Activated CD8-positive, alpha-beta memory T cell treated with anti-CD3 and anti-CD28 coated beads, Interleukin-2, amount 10 ng/mL, durations not matched to agents 7 days and 5 days (primary cell): ENCODE data around the gene HAPLN1. TPM values are rescaled to one million over a fixed set of nuclear protein-coding genes. Genes with fewer than 3 reads are reported as not detected.

Experiments used
- ATAC-seq: fragments of 150-1000 bp; cut with Tn5 transposase; one replicate; pipeline ENCODE4 v1.10.0; 2021; ENCODE audit warnings: moderate library complexity
- CTCF ChIA-PET: fragments of 350-600 bp; sonication (Branson Sonifier 250); formaldehyde crosslinking; loops from one replicate; lab custom pipeline; 2021; ENCODE audit warnings: antibody characterized with exemption; lab: Charles Lee
- DNase-seq: peaks from one replicate; pipeline ENCODE4 v3.0.0-alpha.2; 2020
- H3K27ac Mint-ChIP-seq: one replicate; pipeline ENCODE4 v1.8.0; 2021; ENCODE audit warnings: mild to moderate bottlenecking, mixed read lengths
- H3K27me3 Mint-ChIP-seq: one replicate; pipeline ENCODE4 v1.8.0; 2021; ENCODE audit warnings: mixed read lengths
- H3K36me3 Mint-ChIP-seq: one replicate; pipeline ENCODE4 v1.8.0; 2021; ENCODE audit warnings: mild to moderate bottlenecking, mixed read lengths
- H3K4me1 Mint-ChIP-seq: one replicate; pipeline ENCODE4 v1.8.0; 2021; ENCODE audit warnings: mixed read lengths
- H3K4me3 Mint-ChIP-seq: one replicate; pipeline ENCODE4 v1.8.0; 2021; ENCODE audit warnings: mild to moderate bottlenecking, moderate library complexity, mixed read lengths
- H3K9me3 Mint-ChIP-seq: one replicate; pipeline ENCODE4 v1.8.0; 2022; ENCODE audit warnings: low read depth, mixed read lengths
- total RNA-seq, 2 experiments: library from RNA; stranded (reverse); gene quantifications; one replicate each; pipeline ENCODE4 v1.2.3, GENCODE V29; 2021

HAPLN1 gene
- total RNA-seq, 2 experiments from 2014 or later = not detected

GRCh38 chr5:83653669-83654068 is 67.0 kb downstream of the HAPLN1 start:
- H3K9me3 Mint-ChIP-seq = no peaks in the 10 kb centered on the region
- DNase-seq = no peak
- H3K4me3 Mint-ChIP-seq = no peak overlapping the region
- H3K36me3 Mint-ChIP-seq = no peaks in the 10 kb centered on the region
- H3K27me3 Mint-ChIP-seq = no peaks in the 10 kb centered on the region
- H3K4me1 Mint-ChIP-seq = no peaks in the 10 kb centered on the region
- CTCF ChIA-PET = no interaction called here
- no peak overlapping the region for H3K27ac Mint-ChIP-seq
- ATAC-seq = no peak

- H3K27me3 Mint-ChIP-seq = no peaks in the 10 kb centered on the region
- H3K4me3 Mint-ChIP-seq = no peak overlapping the region
- DNase-seq (no peak), ATAC-seq (no peak)
- H3K27ac Mint-ChIP-seq = no peak overlapping the region
- no peaks in the 10 kb centered on the region for H3K4me1 Mint-ChIP-seq
- H3K36me3 Mint-ChIP-seq = no peaks in the 10 kb centered on the region
- H3K9me3 Mint-ChIP-seq = no peaks in the 10 kb centered on the region
- CTCF ChIA-PET = no interaction called here
Observed at GRCh38 chr5:83645936-83646335, 74.7 kb downstream of the HAPLN1 start.

GRCh38 chr5:83644301-83644700 is 76.4 kb downstream of the HAPLN1 start:
- DNase-seq = no peak
- Mint-ChIP-seq H3K27ac (no peak overlapping the region), H3K27me3 (no peaks in the 10 kb centered on the region), H3K9me3 (no peaks in the 10 kb centered on the region), H3K4me3 (no peak overlapping the region), H3K4me1 (no peaks in the 10 kb centered on the region), H3K36me3 (no peaks in the 10 kb centered on the region)
- CTCF ChIA-PET = no interaction called here
- ATAC-seq = no peak

GRCh38 chr5:83641946-83642345 is 78.7 kb downstream of the HAPLN1 start:
- no peaks in the 10 kb centered on the region for H3K4me1 Mint-ChIP-seq
- H3K27me3 Mint-ChIP-seq = peaks cover 6% of the 10 kb centered on the region
- no peak for DNase-seq
- no peak for ATAC-seq
- H3K4me3 Mint-ChIP-seq = no peak overlapping the region
- no peaks in the 10 kb centered on the region for H3K9me3 Mint-ChIP-seq
- H3K36me3 Mint-ChIP-seq = no peaks in the 10 kb centered on the region
- H3K27ac Mint-ChIP-seq = no peak overlapping the region
- CTCF ChIA-PET = no interaction called here

GRCh38 chr5:83639911-83640310 is 80.7 kb downstream of the HAPLN1 start:
- no peaks in the 10 kb centered on the region for H3K9me3 Mint-ChIP-seq
- H3K36me3 Mint-ChIP-seq = no peaks in the 10 kb centered on the region
- H3K4me1 Mint-ChIP-seq = no peaks in the 10 kb centered on the region

GRCh38 chr5:83636156-83636555 is 84.5 kb downstream of the HAPLN1 start:
- Mint-ChIP-seq H3K4me1 (no peaks in the 10 kb centered on the region), H3K27me3 (peaks cover 6% of the 10 kb centered on the region), H3K36me3 (no peaks in the 10 kb centered on the region), H3K9me3 (no peaks in the 10 kb centered on the region), H3K27ac (no peak overlapping the region), H3K4me3 (no peak overlapping the region)
- DNase-seq (no peak), ATAC-seq (no peak)
- CTCF ChIA-PET = no interaction called here

More at GRCh38 chr5:83639911-83640310, 80.7 kb downstream of the HAPLN1 start:
- ATAC-seq (no peak), DNase-seq (no peak)
- Mint-ChIP-seq H3K4me3 (no peak overlapping the region), H3K27ac (no peak overlapping the region), H3K27me3 (peaks cover 6% of the 10 kb centered on the region)
- CTCF ChIA-PET = no interaction called here

- ATAC-seq = no peak
- Mint-ChIP-seq H3K27ac (no peak overlapping the region), H3K27me3 (peaks cover under 1% of the 10 kb centered on the region), H3K9me3 (no peaks in the 10 kb centered on the region), H3K4me1 (no peaks in the 10 kb centered on the region), H3K4me3 (no peak overlapping the region), H3K36me3 (no peaks in the 10 kb centered on the region)
- no peak for DNase-seq
- CTCF ChIA-PET = no interaction called here
Observed at GRCh38 chr5:83633285-83633684, 87.4 kb downstream of the HAPLN1 start.

- Mint-ChIP-seq H3K4me1 (no peaks in the 10 kb centered on the region), H3K4me3 (no peak overlapping the region), H3K36me3 (no peaks in the 10 kb centered on the region), H3K27me3 (no peaks in the 10 kb centered on the region), H3K27ac (no peak overlapping the region), H3K9me3 (no peaks in the 10 kb centered on the region)
- CTCF ChIA-PET = no interaction called here
- ATAC-seq (no peak), DNase-seq (no peak)
Observed at GRCh38 chr5:83632874-83633273, 87.8 kb downstream of the HAPLN1 start.

- no peak for DNase-seq
- Mint-ChIP-seq H3K27ac (no peak overlapping the region), H3K4me1 (no peaks in the 10 kb centered on the region), H3K36me3 (no peaks in the 10 kb centered on the region), H3K9me3 (no peaks in the 10 kb centered on the region), H3K27me3 (no peaks in the 10 kb centered on the region), H3K4me3 (no peak overlapping the region)
- ATAC-seq = no peak
- CTCF ChIA-PET = no interaction called here
Observed at GRCh38 chr5:83628360-83628759, 92.3 kb downstream of the HAPLN1 start.

GRCh38 chr5:83614841-83615240 is 105.8 kb downstream of the HAPLN1 start:
- no peak for ATAC-seq
- no peak overlapping the region for H3K4me3 Mint-ChIP-seq
- no peaks in the 10 kb centered on the region for H3K4me1 Mint-ChIP-seq
- H3K36me3 Mint-ChIP-seq = no peaks in the 10 kb centered on the region
- CTCF ChIA-PET = no interaction called here
- H3K27me3 Mint-ChIP-seq = no peaks in the 10 kb centered on the region
- no peaks in the 10 kb centered on the region for H3K9me3 Mint-ChIP-seq
- no peak for DNase-seq
- no peak overlapping the region for H3K27ac Mint-ChIP-seq

GRCh38 chr5:83608122-83608521 is 112.5 kb downstream of the HAPLN1 start:
- no peak for ATAC-seq
- CTCF ChIA-PET = no interaction called here
- no peaks in the 10 kb centered on the region for H3K36me3 Mint-ChIP-seq
- no peaks in the 10 kb centered on the region for H3K4me1 Mint-ChIP-seq
- no peak overlapping the region for H3K27ac Mint-ChIP-seq
- H3K4me3 Mint-ChIP-seq = no peak overlapping the region
- no peaks in the 10 kb centered on the region for H3K27me3 Mint-ChIP-seq
- DNase-seq = no peak
- peaks cover 2% of the 10 kb centered on the region for H3K9me3 Mint-ChIP-seq

GRCh38 chr5:83595217-83595616 is 125.4 kb downstream of the HAPLN1 start:
- Mint-ChIP-seq H3K4me1 (no peaks in the 10 kb centered on the region), H3K27me3 (no peaks in the 10 kb centered on the region), H3K36me3 (no peaks in the 10 kb centered on the region), H3K9me3 (no peaks in the 10 kb centered on the region), H3K4me3 (no peak overlapping the region), H3K27ac (no peak overlapping the region)
- DNase-seq (no peak), ATAC-seq (no peak)
- CTCF ChIA-PET = no interaction called here

- Mint-ChIP-seq H3K27ac (no peak overlapping the region), H3K36me3 (no peaks in the 10 kb centered on the region), H3K4me1 (no peaks in the 10 kb centered on the region), H3K9me3 (no peaks in the 10 kb centered on the region), H3K4me3 (no peak overlapping the region), H3K27me3 (peaks cover 3% of the 10 kb centered on the region)
- DNase-seq (no peak), ATAC-seq (no peak)
- CTCF ChIA-PET = no interaction called here
Observed at GRCh38 chr5:83590966-83591365, 129.7 kb downstream of the HAPLN1 start.

GRCh38 chr5:83589786-83590185 is 130.9 kb downstream of the HAPLN1 start:
- no peak overlapping the region for H3K27ac Mint-ChIP-seq
- no peaks in the 10 kb centered on the region for H3K4me1 Mint-ChIP-seq
- DNase-seq (no peak), ATAC-seq (no peak)
- H3K27me3 Mint-ChIP-seq = peaks cover 3% of the 10 kb centered on the region
- H3K9me3 Mint-ChIP-seq = no peaks in the 10 kb centered on the region
- no peak overlapping the region for H3K4me3 Mint-ChIP-seq
- CTCF ChIA-PET = no interaction called here
- H3K36me3 Mint-ChIP-seq = no peaks in the 10 kb centered on the region
